Measurements from ENCODE around the gene HDGFL2.

Gene HDGFL2

DNA sequence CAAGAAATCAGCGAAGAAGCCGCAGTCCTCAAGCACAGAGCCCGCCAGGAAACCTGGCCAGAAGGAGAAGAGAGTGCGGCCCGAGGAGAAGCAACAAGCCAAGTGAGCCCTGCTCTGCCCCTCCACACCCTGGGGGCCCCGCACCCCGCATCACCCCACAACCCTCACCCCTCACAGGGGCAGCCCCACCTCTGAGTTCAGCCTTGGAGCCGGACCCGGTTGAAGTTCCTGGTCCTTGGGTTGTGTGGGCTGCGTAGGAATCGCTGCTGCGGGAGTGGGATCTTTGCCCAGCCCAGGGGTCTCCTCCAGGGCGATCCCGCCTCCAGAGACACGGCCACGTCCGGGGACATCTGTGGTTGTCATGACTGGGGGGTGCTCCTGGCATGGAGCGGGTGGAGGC is 24.2 kb downstream of the HDGFL2 start:
- no peak for DNase-seq (ENCODE audit: low read depth in 2 of 3, low spot score in 2 of 3)

DNA sequence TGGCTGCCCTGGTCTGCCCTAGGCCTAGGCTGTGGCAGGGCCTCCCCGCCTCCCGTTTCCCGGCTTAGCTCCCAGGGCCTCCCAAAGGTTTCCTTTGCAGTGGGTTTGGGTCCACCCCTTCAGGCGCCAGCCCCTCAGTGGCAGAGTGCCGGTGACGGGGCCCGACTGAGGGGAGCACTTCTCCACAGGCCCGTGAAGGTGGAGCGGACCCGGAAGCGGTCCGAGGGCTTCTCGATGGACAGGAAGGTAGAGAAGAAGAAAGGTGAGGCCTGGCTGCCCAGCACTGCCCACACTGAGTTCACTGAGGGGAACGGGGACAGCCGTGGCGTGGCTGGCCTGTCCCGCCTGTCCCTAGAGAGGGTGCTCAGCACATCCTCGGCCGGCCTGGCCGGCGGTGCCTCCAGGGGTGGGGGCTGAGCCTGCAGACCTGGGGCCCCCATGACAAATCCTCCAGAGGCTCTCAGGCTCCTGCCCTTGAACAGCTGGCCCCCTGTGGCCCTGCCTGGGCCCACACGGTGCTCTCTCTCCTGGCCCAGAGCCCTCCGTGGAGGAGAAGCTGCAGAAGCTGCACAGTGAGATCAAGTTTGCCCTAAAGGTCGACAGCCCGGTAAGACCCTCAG is 25.8 kb downstream of the HDGFL2 start:
- DNase-seq (ENCODE audit: low read depth in 2 of 3, low spot score in 2 of 3): no peak

DNA sequence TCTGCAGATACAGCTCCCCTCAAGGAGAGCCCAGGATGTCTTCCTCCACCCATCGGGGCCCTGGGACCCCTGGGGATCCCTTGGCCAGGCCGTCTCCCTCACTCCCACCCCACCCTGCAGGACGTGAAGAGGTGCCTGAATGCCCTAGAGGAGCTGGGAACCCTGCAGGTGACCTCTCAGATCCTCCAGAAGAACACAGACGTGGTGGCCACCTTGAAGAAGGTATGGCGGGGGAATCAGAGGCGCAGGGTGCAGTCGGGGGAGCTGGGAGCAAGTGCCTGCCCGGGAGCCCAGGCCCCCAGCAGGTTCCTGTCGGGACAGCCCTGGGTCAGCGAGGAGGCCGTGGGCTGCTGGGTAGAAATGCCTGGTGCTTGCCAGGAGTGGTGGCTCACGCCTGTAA is 26.6 kb downstream of the HDGFL2 start:
- DNase-seq (ENCODE audit: low read depth in 2 of 3, low spot score in 2 of 3): no peak

DNA sequence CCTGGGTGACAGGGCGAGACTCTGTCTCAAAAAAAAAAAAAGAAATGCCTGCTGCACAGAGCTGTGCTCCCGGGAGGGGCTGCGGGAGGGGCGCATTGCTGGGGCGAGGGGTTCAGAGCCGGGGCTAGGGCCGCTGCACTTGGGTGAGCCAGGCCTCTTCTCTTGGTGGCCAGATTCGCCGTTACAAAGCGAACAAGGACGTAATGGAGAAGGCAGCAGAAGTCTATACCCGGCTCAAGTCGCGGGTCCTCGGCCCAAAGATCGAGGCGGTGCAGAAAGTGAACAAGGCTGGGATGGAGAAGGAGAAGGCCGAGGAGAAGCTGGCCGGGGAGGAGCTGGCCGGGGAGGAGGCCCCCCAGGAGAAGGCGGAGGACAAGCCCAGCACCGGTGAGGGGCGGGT is 27.2 kb downstream of the HDGFL2 start:
- no peak for DNase-seq (ENCODE audit: low read depth in 2 of 3, low spot score in 2 of 3)

DNA sequence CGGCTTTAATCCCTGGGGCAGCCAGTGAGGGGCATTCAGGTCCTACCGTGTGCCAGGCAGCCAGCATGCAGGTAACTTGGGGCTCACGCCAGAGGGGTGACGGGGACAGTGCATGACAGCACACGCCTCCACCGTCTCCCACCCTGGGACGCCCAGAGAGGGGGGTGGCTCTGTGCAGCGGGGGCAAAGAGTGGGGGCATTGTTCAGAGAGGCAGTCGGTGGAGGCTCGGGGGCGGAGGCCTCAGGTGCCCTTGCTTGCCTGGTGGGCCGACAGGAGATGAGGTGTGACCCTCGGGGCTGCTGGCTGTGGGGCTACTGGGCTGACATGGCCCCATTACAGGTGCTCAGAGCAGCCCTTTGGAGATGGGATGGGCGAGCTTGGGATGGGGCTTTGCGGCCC is 27.8 kb downstream of the HDGFL2 start:
- no peak for DNase-seq (ENCODE audit: low read depth in 2 of 3, low spot score in 2 of 3)

DNA sequence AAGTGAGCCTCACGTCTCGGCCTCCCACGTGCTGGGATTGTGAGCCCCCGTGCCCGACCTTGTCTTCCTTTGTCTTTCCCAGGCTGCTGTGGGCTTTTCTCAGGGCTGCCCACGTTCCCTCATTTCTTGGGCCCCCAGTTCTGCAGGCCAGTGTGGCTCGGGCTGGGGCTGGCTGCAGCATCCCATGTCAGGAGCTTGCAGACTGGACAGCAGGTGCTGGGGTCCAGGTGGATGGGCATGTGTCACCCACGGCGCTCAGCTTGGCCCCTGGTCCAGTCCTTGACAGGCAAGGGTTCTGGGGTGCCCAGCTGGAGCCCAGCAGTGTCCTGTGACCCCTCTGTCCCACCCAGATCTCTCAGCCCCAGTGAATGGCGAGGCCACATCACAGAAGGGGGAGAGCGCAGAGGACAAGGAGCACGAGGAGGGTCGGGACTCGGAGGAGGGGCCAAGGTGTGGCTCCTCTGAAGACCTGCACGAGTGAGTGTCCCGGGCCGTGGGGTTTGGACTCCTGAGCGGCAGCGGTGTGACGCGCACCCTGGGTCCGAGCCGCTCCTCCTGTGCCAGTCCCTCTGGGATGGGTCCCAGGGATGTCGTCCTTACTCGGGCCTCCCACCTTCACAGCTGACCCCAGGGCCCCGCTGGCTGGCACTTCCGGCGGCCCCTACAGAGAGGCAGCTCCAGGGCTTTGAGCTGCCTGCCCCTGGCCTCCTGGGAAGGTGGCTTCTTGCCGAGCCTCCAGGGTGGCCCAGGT is 28.9 kb downstream of the HDGFL2 start:
- no peak for DNase-seq (ENCODE audit: low read depth in 2 of 3, low spot score in 2 of 3)

DNA sequence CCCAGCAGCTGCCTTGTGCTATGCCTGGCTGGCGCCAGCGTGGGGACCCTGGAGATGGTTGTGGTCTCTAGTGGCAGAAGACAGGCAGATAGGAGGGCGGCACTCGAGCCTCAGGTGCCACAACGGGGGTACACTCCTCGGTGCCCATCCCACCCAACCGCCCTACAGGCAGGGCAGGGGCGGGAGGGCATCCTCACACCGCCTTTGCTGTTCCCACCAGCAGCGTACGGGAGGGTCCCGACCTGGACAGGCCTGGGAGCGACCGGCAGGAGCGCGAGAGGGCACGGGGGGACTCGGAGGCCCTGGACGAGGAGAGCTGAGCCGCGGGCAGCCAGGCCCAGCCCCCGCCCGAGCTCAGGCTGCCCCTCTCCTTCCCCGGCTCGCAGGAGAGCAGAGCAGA is 29.6 kb downstream of the HDGFL2 start:
- DNase-seq (ENCODE audit: low read depth in 2 of 3, low spot score in 2 of 3): no peak

DNA sequence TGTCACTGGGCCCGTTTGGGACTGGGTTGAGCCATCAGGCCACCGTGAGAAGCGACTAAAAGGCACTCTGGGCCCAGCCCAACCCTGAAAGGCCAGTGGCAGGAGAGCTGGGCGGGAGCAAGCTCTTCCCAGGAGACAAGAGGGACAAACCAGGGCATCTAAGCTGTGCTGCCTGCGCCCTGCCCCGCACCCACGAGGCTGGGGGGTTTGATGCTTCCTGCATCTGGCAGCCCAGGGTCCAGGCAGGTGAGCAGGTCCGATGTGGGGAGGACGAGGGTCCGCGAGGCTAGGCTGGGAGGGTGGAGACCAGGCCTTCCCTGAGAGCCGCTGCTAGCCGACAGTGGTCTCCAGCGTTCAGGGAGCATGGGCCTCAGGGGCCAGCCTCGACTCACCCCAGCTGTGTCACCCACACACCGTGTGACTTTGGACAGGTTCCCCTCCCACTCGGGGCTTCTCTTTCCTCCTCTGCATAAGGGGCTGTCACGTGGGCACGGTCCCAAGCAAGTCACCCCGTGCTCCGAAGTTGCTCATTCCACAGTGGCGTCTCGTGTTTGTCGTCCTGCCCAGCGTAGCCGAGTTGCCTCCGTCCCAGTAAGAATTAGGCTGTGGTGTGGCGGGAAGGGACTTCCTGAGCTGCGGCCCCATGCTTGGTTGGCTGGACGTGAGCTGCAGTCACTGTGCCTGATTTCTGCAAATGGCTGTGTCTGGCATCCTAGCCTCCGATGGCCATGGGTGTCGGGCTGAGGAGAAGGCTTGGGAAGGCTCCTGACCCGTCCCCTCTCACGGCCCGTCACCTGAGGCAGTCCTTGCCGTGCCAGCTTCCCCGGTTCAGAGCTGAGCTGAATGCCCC is 30.4 kb downstream of the HDGFL2 start:
- no peak for DNase-seq (ENCODE audit: low read depth in 2 of 3, low spot score in 2 of 3)

DNA sequence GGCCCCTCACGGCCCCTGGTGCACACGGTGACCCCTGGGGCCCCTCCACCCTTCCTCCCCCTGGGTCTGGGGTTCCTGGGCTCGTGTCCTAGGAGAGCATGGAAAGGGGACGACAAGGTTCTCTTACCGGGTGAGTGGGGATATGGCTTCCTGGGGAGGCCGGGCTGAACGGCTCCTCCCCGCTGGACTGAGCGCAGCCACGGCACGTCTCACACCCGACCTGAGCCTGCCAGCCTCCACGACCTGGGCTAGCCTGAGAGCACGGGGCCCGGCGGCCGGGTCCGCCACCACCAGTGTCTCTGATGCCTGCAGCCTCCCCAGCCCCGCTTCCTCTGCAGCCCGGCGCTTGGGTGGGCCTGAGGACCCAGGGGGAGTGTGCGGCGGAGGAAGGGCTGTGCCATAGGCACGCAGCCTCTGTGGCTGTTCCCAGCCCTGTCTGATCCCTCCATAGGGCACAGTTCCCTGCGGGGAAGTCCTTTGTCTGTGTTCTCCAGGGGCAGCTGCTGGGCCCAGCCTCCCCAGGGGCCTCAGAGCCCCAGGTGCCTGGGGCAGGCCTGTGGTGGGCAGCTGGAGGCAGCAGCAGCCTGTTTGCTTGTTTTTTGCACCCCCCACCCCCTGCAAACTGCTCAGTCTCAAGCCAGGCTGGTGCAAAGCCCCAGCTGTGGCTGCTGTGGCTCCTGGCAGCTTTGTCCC is 31.2 kb downstream of the HDGFL2 start:
- no peak for DNase-seq (ENCODE audit: low read depth in 2 of 3, low spot score in 2 of 3)

DNA sequence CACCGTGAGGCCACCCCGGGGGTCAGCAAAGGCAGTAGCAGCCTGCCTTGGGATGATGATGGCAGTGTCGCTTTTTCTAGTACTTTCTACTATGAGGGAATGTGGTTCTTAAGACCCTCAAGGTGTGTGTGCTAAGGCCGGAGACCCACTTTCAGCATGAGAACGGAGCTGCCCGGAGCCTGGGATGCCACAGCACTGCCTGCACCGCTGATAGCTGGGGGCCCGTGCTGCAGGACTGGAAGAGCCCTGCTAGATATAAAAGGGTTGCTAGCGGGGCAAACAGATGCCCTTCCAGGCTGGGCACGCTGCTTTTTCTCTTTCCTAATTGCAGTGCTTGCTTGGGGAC is 31.7 kb downstream of the HDGFL2 start:
- DNase-seq (ENCODE audit: low read depth in 2 of 3, low spot score in 2 of 3): no peak

DNA sequence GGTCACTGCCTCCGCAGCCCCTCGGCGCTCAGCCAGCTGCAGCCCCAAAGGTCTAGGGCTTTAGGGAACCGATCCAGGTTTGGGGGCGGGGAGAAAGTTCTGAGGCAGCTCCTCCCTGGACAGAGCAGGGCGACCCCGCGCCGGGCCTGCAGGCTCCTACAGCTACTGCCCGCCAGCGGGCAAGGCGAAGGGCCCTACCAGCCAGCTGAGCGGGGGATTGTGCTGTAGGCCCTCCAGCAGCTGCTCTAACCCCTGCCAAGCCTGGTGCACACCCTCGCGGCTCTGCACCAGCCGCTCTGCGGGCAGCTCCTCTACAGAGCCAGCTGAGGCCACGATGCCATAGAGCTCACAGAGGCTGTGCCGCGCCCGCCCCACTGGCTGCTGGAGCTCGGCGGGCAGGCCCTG is 32.2 kb downstream of the HDGFL2 start:
- DNase-seq (ENCODE audit: low read depth in 2 of 3, low spot score in 2 of 3): no peak

DNA sequence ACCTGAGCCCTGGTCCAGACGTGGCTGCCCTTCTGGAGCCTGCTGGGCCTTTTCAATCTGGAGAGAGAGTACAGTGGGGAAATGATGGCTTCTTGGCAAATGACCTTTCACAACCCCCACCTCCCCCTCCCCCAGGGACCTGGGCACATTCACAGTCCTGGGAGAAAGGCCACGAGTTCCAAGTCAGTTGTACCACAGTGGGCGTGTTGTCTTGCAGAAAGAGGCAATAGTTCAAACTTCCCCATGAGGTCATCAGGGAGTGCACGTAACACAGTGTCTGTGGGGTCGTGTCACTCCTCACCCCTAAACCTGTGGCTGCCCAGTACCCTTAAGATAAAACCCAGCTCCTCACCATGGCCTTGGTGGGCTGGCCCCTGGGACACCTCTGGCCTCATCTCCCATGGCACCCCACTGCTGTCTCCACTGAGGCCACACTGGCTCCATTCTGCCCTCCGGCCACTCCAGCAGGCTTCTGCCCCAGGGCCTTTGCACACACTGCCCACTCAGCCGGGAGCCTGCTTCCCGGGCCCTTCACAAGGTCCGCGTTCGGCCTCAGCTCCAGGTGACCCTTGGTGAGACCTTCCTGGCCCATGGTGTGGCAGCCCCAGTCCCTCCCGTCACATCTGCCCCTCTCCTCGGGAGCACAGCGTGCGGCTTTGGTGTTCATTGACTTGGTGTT is 32.9 kb downstream of the HDGFL2 start:
- DNase-seq (ENCODE audit: low read depth in 2 of 3, low spot score in 2 of 3): no peak

DNA sequence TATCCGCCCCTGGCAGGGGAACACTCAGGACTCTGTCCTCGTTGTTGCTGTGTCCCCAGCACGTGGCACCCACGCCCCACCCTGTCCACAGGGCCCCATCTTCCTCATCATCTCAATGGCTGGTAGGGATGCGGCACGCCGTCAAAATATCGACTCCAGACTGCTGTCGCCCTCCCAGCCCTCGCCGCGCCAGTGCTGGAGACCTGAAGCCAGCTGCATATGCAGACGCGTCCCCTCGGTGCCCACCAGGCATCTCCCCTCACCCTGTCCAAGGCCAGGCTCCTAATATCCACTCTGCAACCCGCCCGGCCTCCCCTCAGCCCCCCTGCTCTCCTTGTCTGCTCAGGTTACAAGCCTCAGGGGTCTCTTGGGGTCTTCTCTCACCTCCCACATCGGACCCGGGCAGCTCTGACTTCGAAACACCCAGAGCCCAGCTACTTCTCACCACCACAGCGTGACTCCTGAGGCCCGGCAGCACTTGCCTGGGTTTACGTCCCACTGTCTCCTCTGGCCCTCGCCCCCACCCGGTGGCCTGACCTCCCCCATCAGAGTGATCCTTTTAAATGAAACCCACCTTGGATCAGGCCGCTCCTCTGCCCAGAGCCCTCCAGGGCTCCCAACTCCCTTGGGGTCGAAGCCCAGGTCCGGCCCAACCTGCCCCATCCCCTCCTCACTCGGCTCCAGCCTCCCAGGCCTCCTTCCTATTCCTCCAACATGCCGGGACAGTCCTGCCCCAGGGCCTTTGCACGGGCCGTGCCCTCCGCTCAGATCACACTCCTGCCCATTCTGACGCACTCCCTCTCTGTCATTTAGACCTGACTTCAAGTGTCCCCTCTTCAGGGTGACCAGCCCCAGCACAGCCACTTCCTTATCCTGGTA is 33.7 kb downstream of the HDGFL2 start:
- no peak for DNase-seq (ENCODE audit: low read depth in 2 of 3, low spot score in 2 of 3)

DNA sequence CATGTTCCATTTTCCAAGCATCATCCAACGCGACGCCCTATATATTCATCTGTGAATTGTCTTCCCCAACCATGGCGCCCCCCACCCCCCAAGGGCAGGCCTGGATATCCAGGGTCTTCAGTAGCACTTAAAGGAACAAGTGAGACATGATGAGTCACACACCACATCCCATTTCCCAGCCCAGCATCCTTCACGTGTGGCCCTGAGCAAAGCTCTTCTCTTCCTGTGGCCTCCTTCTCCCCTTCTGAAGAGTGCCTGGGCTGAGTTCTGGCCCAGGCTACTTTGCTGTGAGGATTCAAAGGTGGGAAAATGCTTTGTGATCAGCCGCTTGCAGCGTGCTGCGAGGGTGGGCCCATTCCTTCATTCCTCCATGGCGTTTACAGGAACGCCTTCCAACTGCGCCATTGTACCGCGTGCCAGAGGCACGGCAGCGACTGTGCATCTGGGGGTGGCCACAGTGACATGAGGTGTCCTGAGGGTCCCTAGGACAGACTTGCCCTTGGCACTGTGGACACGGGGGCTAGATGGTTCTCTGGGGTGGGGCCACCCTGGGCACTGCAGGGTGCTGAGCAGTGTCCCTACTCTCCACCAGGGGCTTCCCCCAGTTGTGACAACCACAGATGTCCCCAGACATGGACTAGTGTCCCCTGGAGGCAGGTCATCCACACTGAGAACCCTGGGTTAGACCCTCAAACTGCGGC is 34.5 kb downstream of the HDGFL2 start:
- no peak for DNase-seq (ENCODE audit: low read depth in 2 of 3, low spot score in 2 of 3)

DNA sequence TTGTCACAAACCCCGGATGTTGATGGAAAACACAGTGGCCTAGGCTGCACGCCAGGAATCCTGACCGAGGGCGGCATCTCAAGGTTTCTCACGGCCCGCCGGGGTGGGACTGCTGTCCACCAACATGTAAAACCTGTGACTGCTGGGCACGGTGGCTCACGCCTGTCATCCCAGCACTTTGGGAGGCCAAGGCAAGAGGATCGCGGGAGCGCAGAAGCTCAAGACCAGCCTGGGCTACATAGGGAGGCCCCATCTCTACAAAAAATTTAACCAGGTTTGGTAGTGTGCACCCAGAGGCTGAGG is 35.0 kb downstream of the HDGFL2 start:
- no peak for DNase-seq (ENCODE audit: low read depth in 2 of 3, low spot score in 2 of 3)

DNA sequence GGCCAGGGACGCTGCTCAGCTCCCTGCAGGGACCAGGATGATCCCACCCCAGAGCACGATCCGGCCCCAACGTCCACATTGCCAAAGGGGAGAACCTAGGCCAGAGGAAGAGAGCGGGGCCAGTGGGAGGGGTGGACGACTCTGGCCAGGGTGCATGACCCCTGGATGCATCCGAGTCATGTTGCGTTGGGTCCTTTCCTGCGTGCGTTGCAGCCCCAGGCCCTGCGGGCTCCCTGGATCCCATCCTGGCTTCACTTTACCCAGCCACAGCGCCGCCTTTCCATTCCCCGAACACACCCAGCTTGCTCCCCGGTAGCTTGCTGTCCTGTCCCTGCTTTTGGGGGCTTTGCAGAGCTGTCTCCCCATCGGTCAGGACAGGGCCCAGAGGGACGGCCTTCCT is 35.7 kb downstream of the HDGFL2 start:
- DNase-seq (ENCODE audit: low read depth in 2 of 3, low spot score in 2 of 3): no peak

DNA sequence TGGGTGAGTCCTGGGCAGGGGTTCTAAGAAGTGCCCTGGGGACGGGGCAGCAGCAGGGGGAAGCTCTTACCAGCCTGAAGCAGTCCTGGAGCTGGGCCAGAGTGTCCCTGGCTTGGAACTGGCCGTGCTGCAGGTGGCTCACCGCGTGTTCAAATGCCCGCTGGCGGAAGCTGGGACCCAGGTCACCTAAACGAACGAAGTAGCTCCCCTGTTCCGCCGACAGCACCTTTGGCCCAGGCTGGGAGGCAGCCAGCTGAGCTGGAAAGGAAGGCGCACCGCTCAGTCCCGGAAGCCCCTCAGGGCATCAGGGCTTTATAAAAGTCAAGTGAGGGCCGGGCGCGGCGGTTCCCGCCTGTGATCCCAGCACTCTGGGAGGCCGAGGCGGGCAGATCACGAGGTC is 36.6 kb downstream of the HDGFL2 start:
- DNase-seq (ENCODE audit: low read depth in 2 of 3, low spot score in 2 of 3): no peak

DNA sequence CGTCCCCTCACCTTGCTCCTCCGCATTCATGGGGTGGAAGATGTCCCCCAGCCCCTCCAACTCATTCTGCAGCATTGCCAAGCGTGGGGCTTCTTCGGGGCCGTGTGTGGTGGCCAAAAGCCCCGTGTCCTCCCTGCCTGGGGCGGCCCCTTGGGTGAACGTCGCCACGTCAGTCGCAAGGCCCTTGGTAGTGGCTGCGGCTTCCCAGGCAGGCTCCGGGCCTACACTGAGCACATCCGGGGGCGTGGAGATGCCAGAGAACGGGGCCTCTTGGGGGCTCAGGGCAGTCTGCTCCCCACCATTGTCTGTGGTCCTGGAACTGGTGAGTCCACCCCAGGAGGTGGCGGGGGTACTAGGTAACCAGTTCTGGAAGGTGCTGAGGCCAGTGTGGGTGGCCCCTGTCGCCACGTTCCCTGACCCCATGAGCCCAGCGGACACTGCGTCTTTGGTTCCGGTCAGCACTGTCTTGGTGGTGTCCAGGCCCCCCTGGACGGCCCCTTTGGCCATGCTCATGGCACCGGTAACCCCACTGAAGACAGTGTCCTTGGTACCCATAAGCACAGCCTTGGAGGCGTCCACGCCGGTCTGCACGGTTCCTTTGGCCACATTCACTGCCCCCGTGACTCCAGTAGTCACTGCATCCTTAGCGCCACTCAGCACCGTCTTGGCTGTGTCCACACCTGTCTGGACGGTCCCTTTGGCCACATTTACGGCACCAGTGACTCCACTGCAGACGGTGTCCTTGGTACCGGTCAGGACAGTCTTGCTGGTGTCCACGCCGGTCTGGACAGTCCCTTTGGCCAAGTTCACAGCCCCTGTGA is 38.5 kb downstream of the HDGFL2 start:
- no peak for DNase-seq (ENCODE audit: low read depth in 2 of 3, low spot score in 2 of 3)

Data from activated CD8-positive, alpha-beta memory T cell treated with anti-CD3 and anti-CD28 coated beads for 48 hours (primary cell).